ENCODE results near the gene KRT14. TPM values are rescaled to one million over a fixed set of nuclear protein-coding genes. Genes with fewer than 3 reads are reported as not detected.
"Not testable (repeated sequence)": the region's sequence is repeated elsewhere in the genome, so short reads cannot be mapped to it uniquely, and the experiment has no call there.

Gene KRT14
- total RNA-seq, 5 donors from 2014 or later (not counting 1 experiment from before 2014, with no cell fraction given): not detected

GRCh38 chr17:41606930-41607329 lies 20.2 kb upstream of the KRT14 start:
- DNase-seq; H3K9me3 ChIP-seq; H3K4me1 ChIP-seq (ENCODE audit: control insufficient read depth in 1 of 2, extremely low read depth in 1 of 2, insufficient read depth in 2 of 2, low read length in 2 of 2); H3K36me3 Mint-ChIP-seq; POLR2A ChIA-PET; H3K36me3 ChIP-seq (ENCODE audit: control insufficient read depth in 2 of 2, extremely low read depth in 1 of 2, insufficient read depth in 1 of 2, low read length in 1 of 2); H3K4me1 Mint-ChIP-seq; ATAC-seq (replicated peaks in 1 of 4); H3K27ac ChIP-seq (ENCODE audit: low read length); CTCF ChIA-PET; H3K4me3 ChIP-seq (ENCODE audit: control insufficient read depth in 1 of 2, extremely low read depth in 1 of 2, low read length in 1 of 2); H3K4me3 Mint-ChIP-seq; H3K27ac Mint-ChIP-seq: not testable (repeated sequence)
- Mint-ChIP-seq H3K9me3 (peaks cover 13 to 20% (median 14%) of the 10 kb centered on the region in 3 donors), H3K27me3 (peaks cover 42 to 43% of the 10 kb centered on the region in 2 donors)
- WGBS (ENCODE audit: insufficient coverage): no CpG with 5 or more reads among the region's 4 CpGs
- H3K27me3 ChIP-seq (replicated peaks in 1 of 2; ENCODE audit: control insufficient read depth in 2 of 2, extremely low read depth in 1 of 2, insufficient read depth in 2 of 2, low read length in 1 of 2): peaks cover 0 to 16% of the 10 kb centered on the region in 2 experiments

- 75% methylated on average over 1 of the region's 2 CpGs for WGBS (ENCODE audit: insufficient coverage)
- POLR2A ChIA-PET: no interaction called here
Measured at GRCh38 chr17:41602524-41602923, 15.8 kb upstream of the KRT14 start.

GRCh38 chr17:41600318-41600717 lies 13.6 kb upstream of the KRT14 start:
- H3K9me3 Mint-ChIP-seq: peaks cover 0 to 7% (median 0%) of the 10 kb centered on the region in 3 donors
- no peaks in the 10 kb centered on the region for H3K4me1 Mint-ChIP-seq
- no peaks in the 10 kb centered on the region for H3K36me3 Mint-ChIP-seq
- Histone ChIP-seq H3K4me3 (ENCODE audit: control insufficient read depth in 1 of 2, extremely low read depth in 1 of 2, low read length in 1 of 2) (no peak overlapping the region), H3K27me3 (replicated peaks in 1 of 2; ENCODE audit: control insufficient read depth in 2 of 2, extremely low read depth in 1 of 2, insufficient read depth in 2 of 2, low read length in 1 of 2) (peaks cover 0 to 16% of the 10 kb centered on the region in 2 experiments), H3K27ac (ENCODE audit: low read length) (no peak overlapping the region), H3K36me3 (ENCODE audit: control insufficient read depth in 2 of 2, extremely low read depth in 1 of 2, insufficient read depth in 1 of 2, low read length in 1 of 2) (no peaks in the 10 kb centered on the region), H3K4me1 (ENCODE audit: control insufficient read depth in 1 of 2, extremely low read depth in 1 of 2, insufficient read depth in 2 of 2, low read length in 2 of 2) (no peaks in the 10 kb centered on the region), H3K9me3 (no peaks in the 10 kb centered on the region)
- no peak overlapping the region for H3K27ac Mint-ChIP-seq
- H3K27me3 Mint-ChIP-seq: peaks cover 21 to 31% of the 10 kb centered on the region in 2 donors
- H3K4me3 Mint-ChIP-seq: no peak overlapping the region
- ATAC-seq (replicated peaks in 1 of 4): no peak
- no peak for DNase-seq
- no CpG with 5 or more reads among the region's 4 CpGs for WGBS (ENCODE audit: insufficient coverage)
- ChIA-PET POLR2A (no interaction called here), CTCF (no interaction called here)

More at GRCh38 chr17:41602524-41602923, 15.8 kb upstream of the KRT14 start:
- Mint-ChIP-seq H3K4me3 (no peak overlapping the region), H3K4me1 (no peaks in the 10 kb centered on the region), H3K36me3 (peaks cover 9% of the 10 kb centered on the region), H3K27ac (no peak overlapping the region), H3K9me3 (peaks cover 11 to 17% (median 17%) of the 10 kb centered on the region in 3 donors), H3K27me3 (peaks cover 27 to 32% of the 10 kb centered on the region in 2 donors)
- no peak for DNase-seq
- H3K27ac ChIP-seq (ENCODE audit: low read length): no peak overlapping the region
- H3K36me3 ChIP-seq (ENCODE audit: control insufficient read depth in 2 of 2, extremely low read depth in 1 of 2, insufficient read depth in 1 of 2, low read length in 1 of 2): no peaks in the 10 kb centered on the region
- H3K9me3 ChIP-seq: peaks cover 2% of the 10 kb centered on the region
- H3K27me3 ChIP-seq (replicated peaks in 1 of 2; ENCODE audit: control insufficient read depth in 2 of 2, extremely low read depth in 1 of 2, insufficient read depth in 2 of 2, low read length in 1 of 2): peaks cover 0 to 6% of the 10 kb centered on the region in 2 experiments
- no peak overlapping the region for H3K4me3 ChIP-seq (ENCODE audit: control insufficient read depth in 1 of 2, extremely low read depth in 1 of 2, low read length in 1 of 2)
- ATAC-seq (replicated peaks in 1 of 4): no peak
- H3K4me1 ChIP-seq (ENCODE audit: control insufficient read depth in 1 of 2, extremely low read depth in 1 of 2, insufficient read depth in 2 of 2, low read length in 2 of 2): no peaks in the 10 kb centered on the region
- CTCF ChIA-PET: no interaction called here

- Mint-ChIP-seq H3K4me3 (no peak overlapping the region), H3K27me3 (peaks cover 24 to 31% of the 10 kb centered on the region in 2 donors), H3K27ac (no peak overlapping the region), H3K9me3 (peaks cover 0 to 7% (median 0%) of the 10 kb centered on the region in 3 donors), H3K4me1 (no peaks in the 10 kb centered on the region), H3K36me3 (no peaks in the 10 kb centered on the region)
- ChIA-PET CTCF (no interaction called here), POLR2A (no interaction called here)
- H3K9me3 ChIP-seq: no peaks in the 10 kb centered on the region
- no peak for DNase-seq
- no CpG with 5 or more reads among the region's 1 CpG for WGBS (ENCODE audit: insufficient coverage)
- H3K4me1 ChIP-seq (ENCODE audit: control insufficient read depth in 1 of 2, extremely low read depth in 1 of 2, insufficient read depth in 2 of 2, low read length in 2 of 2): no peaks in the 10 kb centered on the region
- H3K27me3 ChIP-seq (replicated peaks in 1 of 2; ENCODE audit: control insufficient read depth in 2 of 2, extremely low read depth in 1 of 2, insufficient read depth in 2 of 2, low read length in 1 of 2): peaks cover 0 to 20% of the 10 kb centered on the region in 2 experiments
- no peak for ATAC-seq (replicated peaks in 1 of 4)
- H3K36me3 ChIP-seq (ENCODE audit: control insufficient read depth in 2 of 2, extremely low read depth in 1 of 2, insufficient read depth in 1 of 2, low read length in 1 of 2): no peaks in the 10 kb centered on the region
- H3K4me3 ChIP-seq (ENCODE audit: control insufficient read depth in 1 of 2, extremely low read depth in 1 of 2, low read length in 1 of 2): no peak overlapping the region
- no peak overlapping the region for H3K27ac ChIP-seq (ENCODE audit: low read length)
Measured at GRCh38 chr17:41599680-41600079, 13.0 kb upstream of the KRT14 start.

GRCh38 chr17:41595585-41595984 lies 8.9 kb upstream of the KRT14 start:
- Histone ChIP-seq H3K4me1 (ENCODE audit: control insufficient read depth in 1 of 2, extremely low read depth in 1 of 2, insufficient read depth in 2 of 2, low read length in 2 of 2) (no peaks in the 10 kb centered on the region), H3K36me3 (ENCODE audit: control insufficient read depth in 2 of 2, extremely low read depth in 1 of 2, insufficient read depth in 1 of 2, low read length in 1 of 2) (no peaks in the 10 kb centered on the region), H3K27ac (ENCODE audit: low read length) (no peak overlapping the region), H3K4me3 (ENCODE audit: control insufficient read depth in 1 of 2, extremely low read depth in 1 of 2, low read length in 1 of 2) (no peak overlapping the region), H3K27me3 (replicated peaks in 1 of 2; ENCODE audit: control insufficient read depth in 2 of 2, extremely low read depth in 1 of 2, insufficient read depth in 2 of 2, low read length in 1 of 2) (peaks cover 0 to 36% of the 10 kb centered on the region in 2 experiments), H3K9me3 (no peaks in the 10 kb centered on the region)
- no peaks in the 10 kb centered on the region for H3K4me1 Mint-ChIP-seq
- ChIA-PET CTCF (interaction anchor here in 1 of 2 donors (0.6 kb wide), 1 partner anchor 721 kb away, joined by 3 read pairs; no protein-coding TSS in a partner anchor), POLR2A (no interaction called here)
- ATAC-seq (replicated peaks in 1 of 4): no peak
- no peak for DNase-seq
- no peak overlapping the region for H3K27ac Mint-ChIP-seq
- H3K36me3 Mint-ChIP-seq: no peaks in the 10 kb centered on the region
- no peak overlapping the region for H3K4me3 Mint-ChIP-seq
- peaks cover 16 to 18% of the 10 kb centered on the region in 2 donors for H3K27me3 Mint-ChIP-seq
- H3K9me3 Mint-ChIP-seq: peaks cover 0 to 7% (median 0%) of the 10 kb centered on the region in 3 donors
- WGBS (ENCODE audit: insufficient coverage): 62% methylated on average over 4 of the region's 8 CpGs

- ATAC-seq (replicated peaks in 1 of 4) (no peak), DNase-seq (no peak)
- no peaks in the 10 kb centered on the region for H3K4me1 Mint-ChIP-seq
- H3K36me3 Mint-ChIP-seq: no peaks in the 10 kb centered on the region
- 38% methylated on average over 3 of the region's 3 CpGs for whole genome bisulfite sequencing (ENCODE audit: insufficient coverage)
- H3K27me3 ChIP-seq (replicated peaks in 1 of 2; ENCODE audit: control insufficient read depth in 2 of 2, extremely low read depth in 1 of 2, insufficient read depth in 2 of 2, low read length in 1 of 2): peaks cover 0 to 40% of the 10 kb centered on the region in 2 experiments
- POLR2A ChIA-PET: no interaction called here
- no peaks in the 10 kb centered on the region for H3K9me3 ChIP-seq
- no peaks in the 10 kb centered on the region for H3K36me3 ChIP-seq (ENCODE audit: control insufficient read depth in 2 of 2, extremely low read depth in 1 of 2, insufficient read depth in 1 of 2, low read length in 1 of 2)
- no peak overlapping the region for H3K4me3 ChIP-seq (ENCODE audit: control insufficient read depth in 1 of 2, extremely low read depth in 1 of 2, low read length in 1 of 2)
- H3K27ac ChIP-seq (ENCODE audit: low read length): no peak overlapping the region
- H3K9me3 Mint-ChIP-seq: peaks cover 0 to 7% (median 0%) of the 10 kb centered on the region in 3 donors
- no peaks in the 10 kb centered on the region for H3K4me1 ChIP-seq (ENCODE audit: control insufficient read depth in 1 of 2, extremely low read depth in 1 of 2, insufficient read depth in 2 of 2, low read length in 2 of 2)
- no peak overlapping the region for H3K27ac Mint-ChIP-seq
- H3K27me3 Mint-ChIP-seq: peaks cover 18 to 21% of the 10 kb centered on the region in 2 donors
- H3K4me3 Mint-ChIP-seq: no peak overlapping the region
- CTCF ChIA-PET: no interaction called here
Measured at GRCh38 chr17:41594363-41594915, 7.7 kb upstream of the KRT14 start.

Measured in T-cell (primary cell).